Loucy (cell line): Measurements from ENCODE around the gene SOX13.
A peak's percentile ranks its signal among the peaks of the same experiment; 100 is the strongest.

Experiments
- H2AFZ ChIP-seq: fragments of 200-600 bp; sonication (generic); 2 replicates; pipeline ENCODE4 v1.6.0; 2016; ENCODE audit warnings: antibody characterized with exemption, mild to moderate bottlenecking, low read length, moderate library complexity
- H3F3A ChIP-seq: fragments of 200-600 bp; 2 replicates; pipeline ENCODE4 v1.6.0; 2016; ENCODE audit warnings: antibody characterized with exemption, low read depth, mild to moderate bottlenecking
- H3K27me3 ChIP-seq: fragments of 200-600 bp; sonication (generic); 2 replicates; pipeline ENCODE4 v1.6.1; 2014; ENCODE audit warnings: low read length, mild to moderate bottlenecking; ENCODE audit not compliant: insufficient read depth, poor library complexity, severe bottlenecking
- H3K36me3 ChIP-seq: fragments of 200-600 bp; sonication (generic); 2 replicates; pipeline ENCODE4 v1.6.1; 2016; ENCODE audit warnings: low read length; ENCODE audit not compliant: insufficient read depth
- H3K4me1 ChIP-seq: fragments of 200-600 bp; sonication (generic); 2 replicates; pipeline ENCODE4 v1.5.1; 2014; ENCODE audit warnings: low read length, mild to moderate bottlenecking; ENCODE audit not compliant: insufficient read depth, poor library complexity, severe bottlenecking
- H3K4me2 ChIP-seq: fragments of 200-600 bp; sonication (generic); 2 replicates; pipeline ENCODE4 v1.6.0; 2014; ENCODE audit warnings: antibody characterized with exemption, low read length, low read depth, mild to moderate bottlenecking; ENCODE audit not compliant: poor library complexity, severe bottlenecking
- H3K4me3 ChIP-seq: fragments of 200-600 bp; sonication (generic); 2 replicates; pipeline ENCODE4 v1.5.1; 2014; ENCODE audit warnings: low read length, mild to moderate bottlenecking, mixed read lengths; ENCODE audit not compliant: poor library complexity, severe bottlenecking
- H3K79me2 ChIP-seq: fragments of 200-600 bp; sonication (generic); 2 replicates; pipeline ENCODE4 v1.6.1; 2014; ENCODE audit warnings: low read length; ENCODE audit not compliant: insufficient read depth
- H3K9ac ChIP-seq: fragments of 200-600 bp; sonication (generic); 2 replicates; pipeline ENCODE4 v1.6.0; 2014; ENCODE audit warnings: mild to moderate bottlenecking, low read depth, low read length, moderate library complexity; ENCODE audit not compliant: poor library complexity, severe bottlenecking
- H3K9me2 ChIP-seq: fragments of 200-600 bp; sonication (generic); replicated peaks from 2 replicates; pipeline ENCODE4 v1.6.1; 2016; ENCODE audit warnings: low read depth, low read length, mixed read lengths
- H3K9me3 ChIP-seq: fragments of 200-600 bp; sonication (generic); 2 replicates; pipeline ENCODE4 v1.6.1; 2014; ENCODE audit warnings: mild to moderate bottlenecking, antibody characterized with exemption, low read length, low read depth; ENCODE audit not compliant: insufficient read depth
- H4K20me1 ChIP-seq: fragments of 200-600 bp; sonication (generic); 2 replicates; pipeline ENCODE4 v1.6.0; 2014; ENCODE audit warnings: antibody characterized with exemption, low read length, mild to moderate bottlenecking; ENCODE audit not compliant: insufficient read depth, poor library complexity, severe bottlenecking
- EZH2phosphoT487 ChIP-seq: fragments of 200-600 bp; IDR thresholded peaks from 2 replicates; pipeline ENCODE4 v1.6.1; 2018; ENCODE audit warnings: antibody characterized with exemption, mild to moderate bottlenecking, moderate library complexity, borderline replicate concordance
- TF ChIP-seq, protein P1 (sequence below): fragments of 200-600 bp; sonication (generic); conservative IDR thresholded peaks from 2 replicates; pipeline ENCODE4 v1.5.1; 2014; ENCODE audit warnings: mild to moderate bottlenecking, antibody characterized with exemption, low read length

Gene SOX13

DNA sequence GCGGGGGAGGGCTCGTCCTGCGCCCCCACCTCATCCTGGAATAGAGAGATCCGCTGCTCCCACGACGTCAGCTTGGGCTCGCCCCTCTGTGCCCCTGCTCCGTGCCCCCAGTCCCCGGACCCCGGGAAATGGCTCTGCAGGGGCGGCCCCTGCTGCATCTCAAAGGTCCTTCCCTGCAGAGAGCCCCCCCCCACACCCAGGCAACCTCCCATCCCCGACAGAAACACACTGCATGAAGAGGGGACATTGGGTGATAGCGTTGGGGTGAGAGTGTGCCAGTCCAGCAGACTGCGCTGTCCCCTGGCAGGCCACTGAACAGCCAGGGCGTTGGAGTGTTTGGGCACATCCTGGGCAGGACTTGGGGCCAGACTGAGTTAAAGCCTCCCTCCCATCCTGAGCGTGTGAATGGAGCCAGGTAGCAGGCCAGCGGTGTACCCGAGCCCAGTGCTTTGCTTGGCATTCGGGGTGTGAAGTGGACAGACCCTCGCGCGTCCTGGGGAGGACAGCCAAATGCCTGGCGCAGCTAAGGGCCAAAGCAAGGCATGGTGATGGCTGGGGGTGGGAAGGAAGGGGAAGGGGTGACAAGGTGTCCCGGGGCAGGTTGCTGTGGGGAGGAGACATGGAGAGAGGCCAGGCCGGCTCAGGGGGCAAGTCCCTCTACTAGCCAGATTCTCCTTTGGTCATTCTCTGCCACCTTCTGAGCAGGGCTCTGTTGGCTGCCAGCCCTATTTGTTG lies 79.6 kb downstream of the SOX13 start:
- Histone ChIP-seq H3K27me3 (no peaks in the 10 kb centered on the region), H3K9me3 (no peaks in the 10 kb centered on the region), H3K9ac (peak overlapping the region; percentile 61), H4K20me1 (no peaks in the 10 kb centered on the region), H3K9me2 (no peaks in the 10 kb centered on the region), H3K4me3 (peak overlapping the region; percentile 73), H3F3A (no peaks in the 10 kb centered on the region), H2AFZ (peak overlapping the region; percentile 87; the same call in 1 of the 2 replicates), H3K79me2 (no peaks in the 10 kb centered on the region), H3K4me1 (peaks cover 4% of the 10 kb centered on the region), H3K4me2 (peak overlapping the region; percentile 84), H3K36me3 (no peaks in the 10 kb centered on the region)
- TF ChIP-seq, protein P1, sequence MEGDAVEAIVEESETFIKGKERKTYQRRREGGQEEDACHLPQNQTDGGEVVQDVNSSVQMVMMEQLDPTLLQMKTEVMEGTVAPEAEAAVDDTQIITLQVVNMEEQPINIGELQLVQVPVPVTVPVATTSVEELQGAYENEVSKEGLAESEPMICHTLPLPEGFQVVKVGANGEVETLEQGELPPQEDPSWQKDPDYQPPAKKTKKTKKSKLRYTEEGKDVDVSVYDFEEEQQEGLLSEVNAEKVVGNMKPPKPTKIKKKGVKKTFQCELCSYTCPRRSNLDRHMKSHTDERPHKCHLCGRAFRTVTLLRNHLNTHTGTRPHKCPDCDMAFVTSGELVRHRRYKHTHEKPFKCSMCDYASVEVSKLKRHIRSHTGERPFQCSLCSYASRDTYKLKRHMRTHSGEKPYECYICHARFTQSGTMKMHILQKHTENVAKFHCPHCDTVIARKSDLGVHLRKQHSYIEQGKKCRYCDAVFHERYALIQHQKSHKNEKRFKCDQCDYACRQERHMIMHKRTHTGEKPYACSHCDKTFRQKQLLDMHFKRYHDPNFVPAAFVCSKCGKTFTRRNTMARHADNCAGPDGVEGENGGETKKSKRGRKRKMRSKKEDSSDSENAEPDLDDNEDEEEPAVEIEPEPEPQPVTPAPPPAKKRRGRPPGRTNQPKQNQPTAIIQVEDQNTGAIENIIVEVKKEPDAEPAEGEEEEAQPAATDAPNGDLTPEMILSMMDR, result no peak
- TF ChIP-seq EZH2phosphoT487, result no peak

DNA sequence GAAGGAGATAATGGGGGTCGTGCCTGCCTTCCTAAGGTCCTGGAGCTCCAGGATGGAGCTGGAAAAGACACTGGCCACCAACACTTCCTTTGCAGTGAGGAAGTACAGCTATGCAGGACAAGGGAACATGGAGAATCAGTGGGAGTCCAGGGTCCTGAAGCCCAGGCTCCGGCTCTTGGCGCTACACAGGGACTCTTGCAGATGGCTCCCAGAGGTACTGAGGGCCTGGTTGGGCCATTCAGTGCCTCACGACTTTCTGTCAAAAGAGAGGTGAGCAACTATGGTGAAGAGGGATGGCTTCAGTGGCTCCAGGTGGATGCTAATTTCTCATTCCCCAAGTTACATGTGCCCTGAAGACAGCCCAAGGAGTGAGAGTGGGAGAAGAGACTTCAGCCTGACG lies 80.8 kb downstream of the SOX13 start:
- H4K20me1 ChIP-seq, result no peaks in the 10 kb centered on the region
- no peaks in the 10 kb centered on the region for H3K36me3 ChIP-seq
- H3K4me1 ChIP-seq, result peaks cover 4% of the 10 kb centered on the region
- H3K9ac ChIP-seq, result no peak overlapping the region
- no peak overlapping the region for H3K4me2 ChIP-seq
- no peak overlapping the region for H3K4me3 ChIP-seq
- no peak for TF ChIP-seq EZH2phosphoT487
- TF ChIP-seq, protein P1, result no peak
- H3K9me2 ChIP-seq, result no peaks in the 10 kb centered on the region
- no peak overlapping the region for H2AFZ ChIP-seq
- no peaks in the 10 kb centered on the region for H3F3A ChIP-seq
- H3K9me3 ChIP-seq, result no peaks in the 10 kb centered on the region
- H3K79me2 ChIP-seq, result no peaks in the 10 kb centered on the region
- no peaks in the 10 kb centered on the region for H3K27me3 ChIP-seq

DNA sequence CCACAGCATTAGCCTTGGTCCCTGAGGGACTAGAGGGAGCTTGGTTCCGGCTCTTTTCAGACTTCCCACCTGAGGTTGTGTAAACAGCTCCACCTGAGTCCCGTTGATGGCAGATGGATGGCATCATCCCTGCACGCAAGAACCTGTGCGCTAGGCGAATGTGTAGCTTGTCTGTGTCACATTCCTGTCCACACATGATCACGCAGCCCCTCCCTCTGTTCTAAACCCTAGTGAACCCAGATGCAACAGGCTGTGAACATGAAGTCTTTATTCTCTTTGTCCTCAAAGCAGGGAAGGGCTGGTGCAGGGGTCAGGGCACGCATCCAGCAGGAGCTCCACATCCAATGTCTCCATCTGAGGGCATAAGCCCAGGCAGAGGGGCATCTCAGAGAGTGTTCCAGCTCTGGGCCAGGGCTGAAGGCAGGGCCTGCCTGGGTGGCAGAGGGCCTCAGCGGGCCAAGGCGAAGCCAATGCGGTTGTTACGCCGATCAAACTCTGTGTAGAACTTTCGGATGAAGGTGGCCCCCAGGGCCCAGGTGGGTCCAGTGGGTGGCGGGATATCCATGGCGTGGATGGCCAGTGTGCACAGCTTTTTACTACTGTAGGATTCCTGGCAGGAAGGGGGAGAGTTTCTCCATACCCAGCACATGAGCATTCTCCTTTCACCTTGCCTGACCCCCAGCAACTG lies 81.8 kb downstream of the SOX13 start:
- Histone ChIP-seq H3K4me2 (no peak overlapping the region), H3K36me3 (no peaks in the 10 kb centered on the region), H4K20me1 (no peaks in the 10 kb centered on the region), H3K9ac (no peak overlapping the region), H2AFZ (no peak overlapping the region), H3K9me3 (no peaks in the 10 kb centered on the region), H3K9me2 (no peaks in the 10 kb centered on the region), H3K4me1 (peaks cover 4% of the 10 kb centered on the region), H3K27me3 (no peaks in the 10 kb centered on the region), H3K79me2 (no peaks in the 10 kb centered on the region), H3F3A (no peaks in the 10 kb centered on the region), H3K4me3 (no peak overlapping the region)
- TF ChIP-seq, protein P1, result no peak
- no peak for TF ChIP-seq EZH2phosphoT487
